Measurements from ENCODE around the gene NBL1. TPM values are rescaled to one million over a fixed set of nuclear protein-coding genes. Genes with fewer than 3 reads are reported as not detected.

Gene NBL1
- total RNA-seq, 1 donor from 2014 or later, result 38.1 TPM

- Mint-ChIP-seq H3K4me3 (ENCODE audit: unreplicated experiment) (no peak overlapping the region), H3K9me3 (ENCODE audit: unreplicated experiment) (no peaks in the 10 kb centered on the region), H3K36me3 (ENCODE audit: low read depth, unreplicated experiment) (no peaks in the 10 kb centered on the region), H3K27ac (ENCODE audit: unreplicated experiment) (no peak overlapping the region), H3K4me1 (ENCODE audit: unreplicated experiment) (no peaks in the 10 kb centered on the region), H3K27me3 (ENCODE audit: unreplicated experiment) (no peaks in the 10 kb centered on the region)
- DNase-seq (ENCODE audit: low spot score), result no peak
- no peak for TF ChIP-seq CTCF (IDR thresholded peaks at IDR 0.05; ENCODE audit: unreplicated experiment)
These were observed 38.1 kb downstream of the NBL1 start for GRCh38 chr1:19682257-19682656.

- no peaks in the 10 kb centered on the region for H3K4me1 Mint-ChIP-seq (ENCODE audit: unreplicated experiment)
- no peak overlapping the region for H3K4me3 Mint-ChIP-seq (ENCODE audit: unreplicated experiment)
- H3K27ac Mint-ChIP-seq (ENCODE audit: unreplicated experiment), result no peak overlapping the region
- H3K27me3 Mint-ChIP-seq (ENCODE audit: unreplicated experiment), result no peaks in the 10 kb centered on the region
- no peaks in the 10 kb centered on the region for H3K36me3 Mint-ChIP-seq (ENCODE audit: low read depth, unreplicated experiment)
- DNase-seq (ENCODE audit: low spot score), result no peak
- no peaks in the 10 kb centered on the region for H3K9me3 Mint-ChIP-seq (ENCODE audit: unreplicated experiment)
- TF ChIP-seq CTCF (IDR thresholded peaks at IDR 0.05; ENCODE audit: unreplicated experiment), result no peak
These were observed 38.8 kb downstream of the NBL1 start for GRCh38 chr1:19682901-19683300.

GRCh38 chr1:19683351-19683750, 39.2 kb downstream of the NBL1 start:
- DNase-seq (ENCODE audit: low spot score), result no peak
- TF ChIP-seq CTCF (IDR thresholded peaks at IDR 0.05; ENCODE audit: unreplicated experiment), result no peak
- no peaks in the 10 kb centered on the region for H3K4me1 Mint-ChIP-seq (ENCODE audit: unreplicated experiment)
- H3K4me3 Mint-ChIP-seq (ENCODE audit: unreplicated experiment), result no peak overlapping the region
- no peaks in the 10 kb centered on the region for H3K36me3 Mint-ChIP-seq (ENCODE audit: low read depth, unreplicated experiment)
- H3K9me3 Mint-ChIP-seq (ENCODE audit: unreplicated experiment), result no peaks in the 10 kb centered on the region
- no peaks in the 10 kb centered on the region for H3K27me3 Mint-ChIP-seq (ENCODE audit: unreplicated experiment)
- no peak overlapping the region for H3K27ac Mint-ChIP-seq (ENCODE audit: unreplicated experiment)

- Mint-ChIP-seq H3K27me3 (ENCODE audit: unreplicated experiment) (no peaks in the 10 kb centered on the region), H3K27ac (ENCODE audit: unreplicated experiment) (no peak overlapping the region), H3K36me3 (ENCODE audit: low read depth, unreplicated experiment) (no peaks in the 10 kb centered on the region), H3K9me3 (ENCODE audit: unreplicated experiment) (no peaks in the 10 kb centered on the region), H3K4me1 (ENCODE audit: unreplicated experiment) (no peaks in the 10 kb centered on the region), H3K4me3 (ENCODE audit: unreplicated experiment) (no peak overlapping the region)
- DNase-seq (ENCODE audit: low spot score), result no peak
- no peak for TF ChIP-seq CTCF (IDR thresholded peaks at IDR 0.05; ENCODE audit: unreplicated experiment)
These were observed 40.6 kb downstream of the NBL1 start for GRCh38 chr1:19684677-19685076.

- Mint-ChIP-seq H3K27ac (ENCODE audit: unreplicated experiment) (no peak overlapping the region), H3K9me3 (ENCODE audit: unreplicated experiment) (no peaks in the 10 kb centered on the region), H3K4me1 (ENCODE audit: unreplicated experiment) (no peaks in the 10 kb centered on the region), H3K36me3 (ENCODE audit: low read depth, unreplicated experiment) (peaks cover 3% of the 10 kb centered on the region), H3K27me3 (ENCODE audit: unreplicated experiment) (no peaks in the 10 kb centered on the region), H3K4me3 (ENCODE audit: unreplicated experiment) (no peak overlapping the region)
- DNase-seq (ENCODE audit: low spot score), result no peak
- no peak for TF ChIP-seq CTCF (IDR thresholded peaks at IDR 0.05; ENCODE audit: unreplicated experiment)
These were observed 41.9 kb downstream of the NBL1 start for GRCh38 chr1:19685994-19686393.

All from endothelial cell (in vitro differentiated cells).